Left lung (tissue), 10 donors: ENCODE measurements around the gene FGD2. TPM values are rescaled to one million over a fixed set of nuclear protein-coding genes. Genes with fewer than 3 reads are reported as not detected.

Experiments used
- ATAC-seq: fragments of 200-7000 bp; cut with Tn5 transposase; one replicate; pipeline ENCODE4 v1.9.1; 2020; ENCODE audit warnings: moderate library complexity
- DNase-seq, 4 donors: peaks; one replicate each; pipeline ENCODE4 v3.0.0-alpha.2; 2013 to 2020
- H3K27ac ChIP-seq, 2 donors: fragments of 200-600 bp; sonication (generic) in 1 of 2; one replicate each; pipeline versions ENCODE4 v1.5.0 to v1.8.0; 2020 to 2021
- H3K27me3 ChIP-seq, 2 donors: fragments of 200-600 bp; sonication (generic) in 1 of 2; one replicate each; pipeline versions ENCODE4 v1.5.0 to v1.8.0; 2020 to 2021
- H3K36me3 ChIP-seq, 2 donors: fragments of 200-600 bp; sonication (generic) in 1 of 2; one replicate each; pipeline versions ENCODE4 v1.5.0 to v1.8.0; 2020 to 2021
- H3K4me1 ChIP-seq, 2 donors: fragments of 200-600 bp; one replicate each; pipeline ENCODE4 v1.8.0; 2021
- H3K4me3 ChIP-seq, 2 donors: fragments of 200-600 bp; sonication (generic) in 1 of 2; one replicate each; pipeline versions ENCODE4 v1.5.0 to v1.8.0; 2020 to 2021; ENCODE audit warnings: mild to moderate bottlenecking in 1 of 2
- H3K9me3 ChIP-seq, 2 donors: fragments of 200-600 bp; sonication (generic) in 1 of 2; one replicate each; pipeline versions ENCODE4 v1.5.0 to v1.8.0; 2020 to 2021
- intact Hi-C, 2 donors: fragments of 100-400 bp; cut with DNase I; formaldehyde crosslinking; loops; one replicate each; pipeline versions ENCODE4 v1.11.2 to v1.14.2; 2022
- polyA plus RNA-seq, 6 donors: library from polyadenylated mRNA; unstranded; fragments of 120-200 nt; gene quantifications; one replicate each; pipeline ENCODE4 v1.2.1, GENCODE V29; 2013; ENCODE audit not compliant: insufficient read length in 6 of 6
- total RNA-seq, 2 donors: library from RNA; stranded (reverse); fragmentation: NEBNext Ultra II Directional; extraction: Animal tissue kit (Norgen Biotek cat#: 25700); gene quantifications; one replicate each; pipeline ENCODE4 v1.2.1, GENCODE V29; 2021
- TF ChIP-seq, protein P1 (sequence below), 2 donors: fragments of 200-600 bp; sonication (generic) in 1 of 2; IDR thresholded peaks; one replicate each; pipeline versions ENCODE4 v1.5.0 to v1.8.0; 2021; ENCODE audit warnings: antibody characterized with exemption in 2 of 2
- donor health status: DM: no; HTN: yes; CAD: no.
- donor health status: DM: no; HTN: no; CAD: no.

The FGD2 gene
- total and polyA plus RNA-seq, 8 donors: 3.9 to 60.3 (median 4.7) TPM

DNA sequence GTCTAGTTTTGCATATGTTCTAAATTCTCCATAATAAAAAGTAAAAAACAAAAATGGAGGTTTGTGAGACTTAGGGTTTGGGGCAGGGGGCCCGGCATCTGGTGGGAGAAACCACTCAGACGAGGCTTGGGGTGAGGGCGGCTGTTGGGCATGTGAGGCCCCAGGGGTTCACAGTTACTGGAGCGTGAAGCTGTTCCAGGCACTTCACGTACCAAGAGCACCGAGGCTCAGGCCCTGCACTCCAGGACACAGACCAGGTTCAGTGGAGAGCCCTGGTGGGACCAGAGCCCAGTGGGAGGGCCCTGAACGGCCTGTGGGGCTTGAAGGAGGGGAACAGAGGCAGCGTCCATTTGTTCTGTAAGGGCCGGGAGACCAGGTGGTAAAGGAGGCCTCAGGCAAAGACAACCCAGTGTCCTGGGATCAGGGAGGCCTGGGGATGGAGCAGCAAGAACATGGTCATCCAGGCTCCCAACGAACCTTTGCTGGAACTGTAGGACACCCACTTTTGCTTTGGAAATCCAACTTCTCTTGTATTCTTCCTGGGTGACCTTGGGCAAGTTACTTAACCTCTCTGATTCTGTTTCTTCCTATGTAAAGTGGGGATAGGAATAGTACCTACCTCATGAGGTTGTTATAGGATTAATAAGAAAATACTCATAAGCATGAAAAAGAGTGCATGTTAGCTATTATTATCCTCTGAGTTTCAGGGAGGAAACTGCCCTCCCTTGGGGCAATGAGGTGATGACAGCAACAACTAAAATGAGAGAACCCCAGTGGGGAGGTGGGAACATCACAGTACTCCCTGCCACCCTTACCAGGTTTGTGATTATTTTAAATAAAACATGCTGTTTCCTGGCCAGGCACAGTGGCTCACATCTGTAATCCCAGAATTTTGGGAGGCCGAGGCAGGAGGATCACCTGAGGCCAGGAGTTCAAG lies 1.1 kb upstream of the FGD2 start:
- Histone ChIP-seq H3K27ac (no peak overlapping the region), H3K9me3 (no peaks in the 10 kb centered on the region), H3K4me1 (peaks cover 0 to 5% of the 10 kb centered on the region in 2 donors), H3K4me3 (no peak overlapping the region), H3K27me3 (no peaks in the 10 kb centered on the region), H3K36me3 (no peaks in the 10 kb centered on the region)
- ATAC-seq (no peak), DNase-seq (no peak)
- TF ChIP-seq, protein P1, sequence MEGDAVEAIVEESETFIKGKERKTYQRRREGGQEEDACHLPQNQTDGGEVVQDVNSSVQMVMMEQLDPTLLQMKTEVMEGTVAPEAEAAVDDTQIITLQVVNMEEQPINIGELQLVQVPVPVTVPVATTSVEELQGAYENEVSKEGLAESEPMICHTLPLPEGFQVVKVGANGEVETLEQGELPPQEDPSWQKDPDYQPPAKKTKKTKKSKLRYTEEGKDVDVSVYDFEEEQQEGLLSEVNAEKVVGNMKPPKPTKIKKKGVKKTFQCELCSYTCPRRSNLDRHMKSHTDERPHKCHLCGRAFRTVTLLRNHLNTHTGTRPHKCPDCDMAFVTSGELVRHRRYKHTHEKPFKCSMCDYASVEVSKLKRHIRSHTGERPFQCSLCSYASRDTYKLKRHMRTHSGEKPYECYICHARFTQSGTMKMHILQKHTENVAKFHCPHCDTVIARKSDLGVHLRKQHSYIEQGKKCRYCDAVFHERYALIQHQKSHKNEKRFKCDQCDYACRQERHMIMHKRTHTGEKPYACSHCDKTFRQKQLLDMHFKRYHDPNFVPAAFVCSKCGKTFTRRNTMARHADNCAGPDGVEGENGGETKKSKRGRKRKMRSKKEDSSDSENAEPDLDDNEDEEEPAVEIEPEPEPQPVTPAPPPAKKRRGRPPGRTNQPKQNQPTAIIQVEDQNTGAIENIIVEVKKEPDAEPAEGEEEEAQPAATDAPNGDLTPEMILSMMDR (IDR thresholded peaks at IDR 0.05): no peak
- intact Hi-C loops: no loop called here

DNA sequence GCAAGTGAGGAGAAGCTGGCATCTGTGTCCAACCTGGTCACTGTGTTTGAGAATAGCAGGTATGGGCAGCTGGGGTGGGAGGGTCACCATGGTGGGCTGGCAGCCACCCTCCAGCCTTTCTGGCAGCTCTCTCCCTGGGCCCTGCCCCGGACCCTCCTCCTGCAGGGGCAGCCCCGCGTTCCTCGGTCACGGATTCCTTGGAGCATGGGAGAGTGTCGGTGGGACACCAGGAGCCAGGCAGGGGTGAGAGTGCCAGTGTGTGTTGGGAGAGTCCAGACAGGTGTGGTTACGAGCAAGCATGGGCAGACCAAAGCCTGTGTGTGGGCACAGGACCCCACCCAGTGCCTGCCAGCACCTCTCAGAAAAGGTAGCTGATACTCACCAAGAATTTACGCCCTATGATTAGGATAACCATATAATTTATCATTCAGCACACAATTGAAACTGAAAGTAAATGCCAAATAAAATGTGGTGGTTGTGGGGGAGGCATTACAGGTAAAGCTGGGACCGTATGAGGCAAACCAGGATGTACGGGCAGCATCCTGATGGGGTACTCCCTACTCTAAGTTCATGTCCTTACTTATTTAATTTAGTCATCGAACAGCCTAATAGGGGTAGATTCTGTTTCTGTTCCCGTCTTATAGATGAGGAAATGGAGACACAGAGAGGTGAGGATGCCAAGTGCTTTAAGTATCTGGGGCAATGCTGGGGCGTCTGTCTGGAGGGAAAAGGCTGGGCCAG lies 542 bp downstream of the FGD2 start:
- DNase-seq: no peak
- H3K4me3 ChIP-seq: peak overlapping the region; percentile 17 to 55

DNA sequence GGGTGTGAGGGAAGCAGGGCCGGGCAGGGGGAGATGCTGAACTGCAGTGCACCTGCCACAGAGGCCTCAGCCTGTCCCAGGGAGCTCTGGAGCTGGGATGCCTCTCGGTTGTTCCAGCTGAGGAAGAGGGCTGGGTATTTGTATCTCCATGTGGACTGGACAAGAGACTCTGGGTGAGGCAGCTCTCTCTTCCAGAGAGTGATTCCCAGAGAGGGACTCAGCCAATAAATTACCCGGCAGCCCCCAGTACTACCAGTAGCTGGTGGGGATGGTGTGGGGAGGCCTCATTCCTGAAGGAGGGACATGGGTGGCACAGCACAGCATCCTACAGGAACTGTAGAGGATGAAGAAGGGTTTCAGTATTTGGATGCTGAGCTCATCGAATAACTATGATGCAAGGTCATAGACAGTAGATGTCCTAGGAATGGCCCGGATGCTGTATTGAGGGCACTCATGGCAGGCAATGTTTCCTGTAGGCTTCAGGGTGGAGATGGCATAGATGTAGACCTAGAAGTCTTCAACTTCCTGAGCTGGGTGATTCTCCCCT lies 1.4 kb downstream of the FGD2 start:
- ATAC-seq (no peak), DNase-seq (no peak)
- intact Hi-C loops: no loop called here
- H3K4me1 ChIP-seq: peaks cover 0 to 12% of the 10 kb centered on the region in 2 donors
- H3K27ac ChIP-seq: peak overlapping the region in 1 of 2 donors; percentile 79
- H3K4me3 ChIP-seq: peak overlapping the region; percentile 7 to 55
- no peaks in the 10 kb centered on the region for H3K27me3 ChIP-seq
- peaks cover 0 to 18% of the 10 kb centered on the region in 2 donors for H3K36me3 ChIP-seq
- no peaks in the 10 kb centered on the region for H3K9me3 ChIP-seq
- TF ChIP-seq, protein P1 (IDR thresholded peaks at IDR 0.05): no peak

More for the DNA sequence above, 542 bp downstream of the FGD2 start:
- H3K36me3 ChIP-seq: peaks cover 0 to 9% of the 10 kb centered on the region in 2 donors
- intact Hi-C loops: no loop called here
- no peaks in the 10 kb centered on the region for H3K9me3 ChIP-seq
- peak overlapping the region; percentile 29 to 79 for H3K27ac ChIP-seq
- TF ChIP-seq, protein P1 (IDR thresholded peaks at IDR 0.05): no peak
- no peak for ATAC-seq
- H3K4me1 ChIP-seq: peaks cover 0 to 12% of the 10 kb centered on the region in 2 donors
- H3K27me3 ChIP-seq: no peaks in the 10 kb centered on the region

DNA sequence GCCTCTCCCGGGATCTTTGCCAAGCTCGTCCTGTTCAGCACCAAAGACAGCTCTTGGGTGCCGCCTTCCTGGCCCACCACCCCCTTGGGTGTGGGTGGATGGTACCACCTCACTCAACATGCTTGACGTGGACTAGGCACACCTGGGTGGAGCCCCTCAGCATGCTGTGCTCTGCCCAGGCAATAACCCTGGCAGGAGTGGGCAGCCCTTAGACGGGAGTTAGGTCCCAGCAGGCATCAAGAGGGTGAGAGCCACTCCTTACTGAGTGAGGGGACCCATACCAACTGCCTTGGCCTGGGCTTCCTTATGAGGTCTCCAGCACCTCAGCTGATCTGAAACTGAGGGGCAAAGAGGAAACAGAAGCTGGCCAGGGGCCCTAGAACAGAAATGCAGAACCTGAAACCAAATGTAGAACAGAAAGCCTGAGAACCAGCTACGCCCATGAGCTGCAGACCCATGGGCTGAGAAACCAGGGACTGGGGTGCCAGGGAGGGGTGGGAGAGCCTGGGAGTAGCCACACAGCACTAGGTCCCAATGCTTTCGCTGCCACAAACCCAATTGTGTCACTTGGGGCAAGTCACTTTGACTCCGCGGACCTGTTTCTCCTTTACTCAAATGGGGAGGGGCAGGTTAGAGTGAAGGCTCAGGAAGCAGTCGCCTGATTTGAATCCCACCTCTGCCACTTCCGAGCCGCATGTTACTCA lies 2.0 kb downstream of the FGD2 start:
- H3K27me3 ChIP-seq: no peaks in the 10 kb centered on the region
- H3K36me3 ChIP-seq: peaks cover 0 to 18% of the 10 kb centered on the region in 2 donors
- ATAC-seq (peak; percentile 55), DNase-seq (no peak)
- peak overlapping the region in 1 of 2 donors; percentile 79 for H3K27ac ChIP-seq
- H3K4me1 ChIP-seq: peaks cover 0 to 12% of the 10 kb centered on the region in 2 donors
- TF ChIP-seq, protein P1 (IDR thresholded peaks at IDR 0.05): no peak
- intact Hi-C loops: no loop called here
- H3K4me3 ChIP-seq: peak overlapping the region in 1 of 2 donors; percentile 55
- H3K9me3 ChIP-seq: no peaks in the 10 kb centered on the region
